Measurements from ENCODE around the gene SOBP.

SOBP gene

GRCh38 chr6:107587451-107587850 lies 97.5 kb downstream of the SOBP start:
- DNase-seq, result no peak

- no peak for DNase-seq
Measured at GRCh38 chr6:107589199-107589598, 99.3 kb downstream of the SOBP start.

GRCh38 chr6:107589934-107590333 lies 100.0 kb downstream of the SOBP start:
- no peak for DNase-seq

GRCh38 chr6:107590378-107590777 lies 100.5 kb downstream of the SOBP start:
- no peak for DNase-seq

- DNase-seq, result no peak
Measured at GRCh38 chr6:107591346-107591745, 101.4 kb downstream of the SOBP start.

GRCh38 chr6:107592806-107593205 lies 102.9 kb downstream of the SOBP start:
- DNase-seq, result no peak

GRCh38 chr6:107594736-107595135 lies 104.8 kb downstream of the SOBP start:
- no peak for DNase-seq

- DNase-seq, result no peak
Measured at GRCh38 chr6:107598091-107598490, 108.2 kb downstream of the SOBP start.

- no peak for DNase-seq
Measured at GRCh38 chr6:107599043-107599442, 109.1 kb downstream of the SOBP start.

GRCh38 chr6:107600121-107600520 lies 110.2 kb downstream of the SOBP start:
- no peak for DNase-seq

- no peak for DNase-seq
Measured at GRCh38 chr6:107600936-107601335, 111.0 kb downstream of the SOBP start.

GRCh38 chr6:107601406-107601805 lies 111.5 kb downstream of the SOBP start:
- DNase-seq, result no peak

GRCh38 chr6:107602321-107603005 lies 112.5 kb downstream of the SOBP start:
- no peak for DNase-seq

- no peak for DNase-seq
Measured at GRCh38 chr6:107603006-107603370, 113.1 kb downstream of the SOBP start.

- no peak for DNase-seq
Measured at GRCh38 chr6:107604549-107604948, 114.6 kb downstream of the SOBP start.

- no peak for DNase-seq
Measured at GRCh38 chr6:107606407-107606806, 116.5 kb downstream of the SOBP start.

- no peak for DNase-seq
Measured at GRCh38 chr6:107607116-107607515, 117.2 kb downstream of the SOBP start.

GRCh38 chr6:107611094-107611810 lies 121.3 kb downstream of the SOBP start:
- DNase-seq, result no peak

- no peak for DNase-seq
Measured at GRCh38 chr6:107612762-107613415, 123.0 kb downstream of the SOBP start.

GRCh38 chr6:107613651-107614379 lies 123.9 kb downstream of the SOBP start:
- no peak for DNase-seq

GRCh38 chr6:107614828-107615227 lies 124.9 kb downstream of the SOBP start:
- DNase-seq, result no peak

- no peak for DNase-seq
Measured at GRCh38 chr6:107616775-107617174, 126.9 kb downstream of the SOBP start.

GRCh38 chr6:107617341-107617932 lies 127.5 kb downstream of the SOBP start:
- DNase-seq, result no peak
